ENCODE results near the gene EDARADD. TPM values are rescaled to one million over a fixed set of nuclear protein-coding genes. Genes with fewer than 3 reads are reported as not detected.

Gene EDARADD
- total and polyA plus RNA-seq, 2 of the 13 experiments (the other 11 are each of a cell fraction or from before 2014, with no cell fraction given) = 0.03 TPM; not detected in 1

DNA sequence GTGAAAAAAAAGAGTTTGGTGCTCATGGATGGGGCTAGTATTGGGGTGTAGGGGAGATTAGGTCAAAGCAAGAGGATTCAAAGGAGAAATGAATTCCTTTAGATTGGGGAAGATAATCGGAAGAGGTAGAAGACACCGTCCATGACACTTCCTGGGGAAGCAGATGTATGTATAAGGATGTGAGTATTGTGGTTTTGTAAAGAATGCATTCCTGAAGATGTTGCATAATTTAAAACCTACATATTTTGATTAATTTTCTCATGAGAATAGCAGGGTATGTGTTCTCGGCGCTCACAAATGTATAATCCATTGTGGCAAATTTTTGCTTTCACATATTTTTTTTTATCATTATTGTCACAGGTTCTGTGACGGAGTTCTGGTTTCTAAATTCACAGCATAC is 124.2 kb downstream of the EDARADD start:
- no peaks in the 10 kb centered on the region for H3K9me3 ChIP-seq (ENCODE audit: low read length)
- ChIA-PET POLR2A (interaction anchor here (2.1 kb wide), 1 partner anchor 23 kb away, joined by 12 read pairs; no protein-coding TSS in a partner anchor), CTCF (ENCODE audit: low intra/inter-chr PET ratio, low total read pairs) (no interaction called here)
- 100% methylated on average over 5 of the region's 5 CpGs for WGBS (ENCODE audit: low lambda C conversion rate)
- no TSS peak for BruUV-seq (replicated peaks)
- intact Hi-C loops (cut with micrococcal nuclease; ENCODE audit: unreplicated experiment) = no loop called here
- no peak for FAIRE-seq
- H3K4me2 ChIP-seq (ENCODE audit: low read depth, low read length) = 0 out of 2 replicates have a peak overlapping the region, but pooled peaks have one; percentile 11
- H3K4me1 ChIP-seq (ENCODE audit: insufficient read depth, low read length) = peaks cover 96% of the 10 kb centered on the region
- in situ Hi-C loops (cut with HindIII; ENCODE audit: extremely low pct_ligation_motif_present, low pct_unique_long_range_greater_than_20kb) = no loop called here
- H3K27me3 ChIP-seq (ENCODE audit: control insufficient read depth in 1 of 2, insufficient read depth in 2 of 2, low read length in 2 of 2) = no peaks in the 10 kb centered on the region; a peak in 1 of 5 replicates
- no peak overlapping the region for H3K4me3 ChIP-seq (replicated peaks in 1 of 3; ENCODE audit: insufficient read depth in 1 of 3, low read depth in 2 of 3, low read length in 3 of 3)
- no peak for ATAC-seq
- H2AFZ ChIP-seq (ENCODE audit: low read length) = no peak overlapping the region
- H4K20me1 ChIP-seq (ENCODE audit: insufficient read depth, low read length) = no peaks in the 10 kb centered on the region
- H3K27ac ChIP-seq (ENCODE audit: extremely low read length, insufficient read depth, low read length) = peak overlapping the region; percentile 81
- DNase-seq (ENCODE audit: low spot score) = no peak
- peaks cover 4% of the 10 kb centered on the region for H3K79me2 ChIP-seq (ENCODE audit: insufficient read depth, low read length)
- no peak overlapping the region for H3K9ac ChIP-seq (ENCODE audit: insufficient read depth, low read depth, low read length)
- no peaks in the 10 kb centered on the region for H3K36me3 ChIP-seq (replicated peaks in 1 of 2; ENCODE audit: control insufficient read depth in 1 of 2, insufficient read depth in 2 of 2, low read length in 2 of 2)
- TF ChIP-seq, protein P1, sequence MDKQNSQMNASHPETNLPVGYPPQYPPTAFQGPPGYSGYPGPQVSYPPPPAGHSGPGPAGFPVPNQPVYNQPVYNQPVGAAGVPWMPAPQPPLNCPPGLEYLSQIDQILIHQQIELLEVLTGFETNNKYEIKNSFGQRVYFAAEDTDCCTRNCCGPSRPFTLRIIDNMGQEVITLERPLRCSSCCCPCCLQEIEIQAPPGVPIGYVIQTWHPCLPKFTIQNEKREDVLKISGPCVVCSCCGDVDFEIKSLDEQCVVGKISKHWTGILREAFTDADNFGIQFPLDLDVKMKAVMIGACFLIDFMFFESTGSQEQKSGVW (CRISPR knock-in tag; IDR thresholded peaks at IDR 0.05; ENCODE audit: borderline replicate concordance) = no peak
- TF ChIP-seq ZNF230 (CRISPR knock-in tag; IDR thresholded peaks at IDR 0.05) = no peak
- no peak for TF ChIP-seq HOXA3 (CRISPR knock-in tag; IDR thresholded peaks at IDR 0.05)
- TF ChIP-seq, protein P2, sequence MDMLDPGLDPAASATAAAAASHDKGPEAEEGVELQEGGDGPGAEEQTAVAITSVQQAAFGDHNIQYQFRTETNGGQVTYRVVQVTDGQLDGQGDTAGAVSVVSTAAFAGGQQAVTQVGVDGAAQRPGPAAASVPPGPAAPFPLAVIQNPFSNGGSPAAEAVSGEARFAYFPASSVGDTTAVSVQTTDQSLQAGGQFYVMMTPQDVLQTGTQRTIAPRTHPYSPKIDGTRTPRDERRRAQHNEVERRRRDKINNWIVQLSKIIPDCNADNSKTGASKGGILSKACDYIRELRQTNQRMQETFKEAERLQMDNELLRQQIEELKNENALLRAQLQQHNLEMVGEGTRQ (IDR thresholded peaks at IDR 0.05; ENCODE audit: low read depth, low read length) = no peak
- TF ChIP-seq, protein P2 (CRISPR knock-in tag; IDR thresholded peaks at IDR 0.05; ENCODE audit: borderline replicate concordance) = no peak
- TF ChIP-seq, protein P3, sequence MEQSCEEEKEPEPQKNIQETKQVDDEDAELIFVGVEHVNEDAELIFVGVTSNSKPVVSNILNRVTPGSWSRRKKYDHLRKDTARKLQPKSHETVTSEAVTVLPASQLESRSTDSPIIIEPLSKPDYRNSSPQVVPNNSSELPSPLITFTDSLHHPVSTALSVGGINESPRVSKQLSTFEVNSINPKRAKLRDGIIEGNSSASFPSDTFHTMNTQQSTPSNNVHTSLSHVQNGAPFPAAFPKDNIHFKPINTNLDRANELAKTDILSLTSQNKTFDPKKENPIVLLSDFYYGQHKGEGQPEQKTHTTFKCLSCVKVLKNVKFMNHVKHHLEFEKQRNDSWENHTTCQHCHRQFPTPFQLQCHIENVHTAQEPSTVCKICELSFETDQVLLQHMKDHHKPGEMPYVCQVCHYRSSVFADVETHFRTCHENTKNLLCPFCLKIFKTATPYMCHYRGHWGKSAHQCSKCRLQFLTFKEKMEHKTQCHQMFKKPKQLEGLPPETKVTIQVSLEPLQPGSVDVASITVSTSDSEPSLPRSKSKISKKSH (CRISPR knock-in tag; IDR thresholded peaks at IDR 0.05; ENCODE audit: borderline replicate concordance) = no peak
- TF ChIP-seq KLF11 (CRISPR knock-in tag; IDR thresholded peaks at IDR 0.05) = no peak
- TF ChIP-seq SNAI1 (CRISPR knock-in tag; IDR thresholded peaks at IDR 0.05; ENCODE audit: borderline replicate concordance) = no peak
- no peak for TF ChIP-seq NFE2L2 (IDR thresholded peaks at IDR 0.05; ENCODE audit: low read length)
- no peak for TF ChIP-seq HCFC1 (IDR thresholded peaks at IDR 0.05; ENCODE audit: low read depth, low read length)
- TF ChIP-seq, protein P4, sequence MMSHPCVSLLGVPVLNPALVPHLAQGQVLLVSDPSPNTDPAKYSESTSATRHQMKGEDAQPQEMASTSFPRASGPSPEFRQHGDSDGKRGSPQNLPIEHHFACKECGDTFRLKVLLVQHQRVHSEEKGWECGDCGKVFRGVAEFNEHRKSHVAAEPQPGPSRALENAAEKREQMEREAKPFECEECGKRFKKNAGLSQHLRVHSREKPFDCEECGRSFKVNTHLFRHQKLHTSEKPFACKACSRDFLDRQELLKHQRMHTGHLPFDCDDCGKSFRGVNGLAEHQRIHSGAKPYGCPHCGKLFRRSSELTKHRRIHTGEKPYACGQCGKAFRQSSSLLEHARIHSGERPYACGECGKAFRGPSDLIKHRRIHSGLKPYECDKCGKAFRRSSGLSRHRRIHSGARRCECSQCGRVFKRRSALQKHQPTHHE (CRISPR knock-in tag; IDR thresholded peaks at IDR 0.05; ENCODE audit: borderline replicate concordance) = no peak
- TF ChIP-seq GATA4 (IDR thresholded peaks at IDR 0.05; ENCODE audit: borderline replicate concordance, low read depth) = no peak
- TF ChIP-seq ZBTB1 (CRISPR knock-in tag; IDR thresholded peaks at IDR 0.05; ENCODE audit: borderline replicate concordance) = no peak
- no peak for TF ChIP-seq ZNF30 (CRISPR knock-in tag; IDR thresholded peaks at IDR 0.05)
- TF ChIP-seq YY1 (IDR thresholded peaks at IDR 0.05; ENCODE audit: insufficient read depth, insufficient replicate concordance, low read depth, low read length) = no peak
- TF ChIP-seq, protein P5, sequence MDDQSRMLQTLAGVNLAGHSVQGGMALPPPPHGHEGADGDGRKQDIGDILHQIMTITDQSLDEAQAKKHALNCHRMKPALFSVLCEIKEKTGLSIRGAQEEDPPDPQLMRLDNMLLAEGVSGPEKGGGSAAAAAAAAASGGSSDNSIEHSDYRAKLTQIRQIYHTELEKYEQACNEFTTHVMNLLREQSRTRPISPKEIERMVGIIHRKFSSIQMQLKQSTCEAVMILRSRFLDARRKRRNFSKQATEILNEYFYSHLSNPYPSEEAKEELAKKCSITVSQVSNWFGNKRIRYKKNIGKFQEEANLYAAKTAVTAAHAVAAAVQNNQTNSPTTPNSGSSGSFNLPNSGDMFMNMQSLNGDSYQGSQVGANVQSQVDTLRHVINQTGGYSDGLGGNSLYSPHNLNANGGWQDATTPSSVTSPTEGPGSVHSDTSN (CRISPR knock-in tag; IDR thresholded peaks at IDR 0.05; ENCODE audit: borderline replicate concordance) = no peak
- no peak for TF ChIP-seq MXD4 (CRISPR knock-in tag; IDR thresholded peaks at IDR 0.05)
- TF ChIP-seq SCMH1 (CRISPR knock-in tag; IDR thresholded peaks at IDR 0.05; ENCODE audit: borderline replicate concordance) = no peak
- no peak for TF ChIP-seq ZNF432 (CRISPR knock-in tag; IDR thresholded peaks at IDR 0.05; ENCODE audit: borderline replicate concordance)

Measured in HepG2 (cell line).